Upper lobe of left lung (tissue), 6 donors: ENCODE results near the gene MYO5B. TPM values are rescaled to one million over a fixed set of nuclear protein-coding genes. Genes with fewer than 3 reads are reported as not detected.
"Not testable (repeated sequence)": the region's sequence is repeated elsewhere in the genome, so short reads cannot be mapped to it uniquely, and the experiment has no call there.

ENCODE experiments used
- ATAC-seq, 2 donors: fragments of 200-7000 bp; cut with Tn5 transposase; one replicate each; pipeline ENCODE4 v1.9.1; 2022; ENCODE audit warnings: mild to moderate bottlenecking in 2 of 2, moderate library complexity in 2 of 2; ENCODE audit not compliant: low FRiP score in 2 of 2
- DNase-seq, 2 donors: peaks; one replicate each; pipeline ENCODE4 v3.0.0-alpha.2; 2019 to 2020
- H3K27ac ChIP-seq, 4 donors: fragments of 200-600 bp; sonication (generic); one replicate each; pipeline ENCODE4 v1.5.1; 2016 to 2019
- H3K27me3 ChIP-seq, 4 donors: fragments of 200-600 bp; sonication (generic); one replicate each; pipeline ENCODE4 v1.5.1; 2017 to 2019
- H3K36me3 ChIP-seq, 4 donors: fragments of 200-600 bp; sonication (generic); one replicate each; pipeline ENCODE4 v1.5.1; 2016 to 2019
- H3K4me1 ChIP-seq, 4 donors: fragments of 200-600 bp; sonication (generic); one replicate each; pipeline ENCODE4 v1.5.1; 2018 to 2019
- H3K4me3 ChIP-seq, 4 donors: fragments of 200-600 bp; sonication (generic); one replicate each; pipeline ENCODE4 v1.5.1; 2017 to 2019; ENCODE audit warnings: mild to moderate bottlenecking in 2 of 4, moderate library complexity in 1 of 4
- H3K9me3 ChIP-seq, 4 donors: fragments of 200-600 bp; sonication (generic); one replicate each; pipeline ENCODE4 v1.5.1; 2018 to 2019
- EP300 ChIP-seq, 4 donors: sonication (generic); formaldehyde crosslinking; IDR thresholded peaks; one replicate each; pipeline ENCODE4 v1.5.1; 2017; ENCODE audit warnings: antibody characterized with exemption in 4 of 4, control low read depth in 2 of 4
- POLR2A ChIP-seq, 4 donors: fragments of 450-650 bp; IDR thresholded peaks; one replicate each; pipeline ENCODE4 v1.5.1; 2016 to 2017; ENCODE audit warnings: antibody characterized with exemption in 4 of 4, mild to moderate bottlenecking in 2 of 4
- POLR2AphosphoS5 ChIP-seq, 2 donors: sonication (generic); formaldehyde crosslinking; IDR thresholded peaks; one replicate each; pipeline ENCODE4 v1.5.1; 2017; ENCODE audit warnings: antibody characterized with exemption in 2 of 2
- WGBS, 2 donors: methylation state at CpG; one replicate each; pipeline ENCODE4 v1.1.5; 2017 to 2018; 5-methylcytosine and 5-hydroxymethylcytosine counted together
- small RNA-seq, 4 donors: library from RNA; depleted of rRNA; stranded (forward); fragments of <200 nt; gene quantifications; one replicate each; pipeline ENCODE3, GENCODE V24; 2016
- total RNA-seq, 6 donors: library from RNA; depleted of rRNA in 4 of 6; stranded (reverse); fragments of >200 nt in 4 of 6; gene quantifications; one replicate each; pipeline versions ENCODE4 v1.1.0 to v1.2.1, GENCODE V29; 2016 to 2021
- TF ChIP-seq, protein P1 (sequence below), 6 experiments: fragments of 450-650 bp in 4 of 6; fragments of 200-600 bp in 2 of 6; sonication (generic) in 2 of 6; IDR thresholded peaks; one replicate each; pipeline ENCODE4 v1.5.1; 2016 to 2019; ENCODE audit warnings: antibody characterized with exemption in 6 of 6
- donor health status: DM: no; HTN: no; CAD: no; lungs with moderate emphysema.
- donor health status: DM: no; HTN: yes; CAD: no; lungs with severe emphysema.

The MYO5B gene
- total RNA-seq, 6 donors from 2014 or later: 25.4 to 95.2 (median 49.6) TPM

DNA sequence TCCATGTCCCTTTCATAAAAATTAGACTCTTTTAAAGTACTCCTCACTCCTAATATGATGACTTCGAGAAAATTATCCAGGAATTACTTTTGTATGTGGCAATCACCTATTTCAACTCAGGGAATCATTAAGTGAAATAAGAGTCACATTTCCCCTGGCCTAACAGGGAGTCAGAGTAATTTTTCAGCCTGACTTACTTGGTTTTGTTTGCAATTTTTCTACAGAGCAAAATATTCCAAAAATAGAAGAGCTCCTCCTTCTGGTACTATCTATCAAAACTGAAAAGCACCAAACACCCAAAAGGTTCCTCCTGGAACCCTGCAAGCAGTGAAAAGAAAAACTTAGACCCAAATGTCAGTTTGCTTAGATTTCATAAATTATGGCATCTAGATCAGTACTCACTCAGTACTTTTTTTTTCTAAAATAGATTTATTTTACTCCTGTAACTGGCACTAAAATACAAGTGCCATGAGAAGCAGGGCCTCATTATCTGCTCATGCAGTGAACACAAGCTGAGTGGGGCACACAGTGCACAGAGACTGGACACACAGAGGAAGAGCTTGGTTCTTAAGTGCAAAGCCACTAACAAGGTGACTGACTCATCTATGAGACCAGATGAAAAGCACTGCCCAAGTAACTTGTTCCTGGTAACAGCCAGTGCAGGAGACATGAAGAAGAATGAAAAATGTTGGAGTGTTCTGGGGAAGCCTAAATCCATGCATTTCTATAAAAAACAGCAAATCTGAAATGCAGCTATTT is 410.3 kb downstream of the MYO5B start:
- no peak for TF ChIP-seq EP300 (IDR thresholded peaks at IDR 0.05)
- TF ChIP-seq, protein P1, sequence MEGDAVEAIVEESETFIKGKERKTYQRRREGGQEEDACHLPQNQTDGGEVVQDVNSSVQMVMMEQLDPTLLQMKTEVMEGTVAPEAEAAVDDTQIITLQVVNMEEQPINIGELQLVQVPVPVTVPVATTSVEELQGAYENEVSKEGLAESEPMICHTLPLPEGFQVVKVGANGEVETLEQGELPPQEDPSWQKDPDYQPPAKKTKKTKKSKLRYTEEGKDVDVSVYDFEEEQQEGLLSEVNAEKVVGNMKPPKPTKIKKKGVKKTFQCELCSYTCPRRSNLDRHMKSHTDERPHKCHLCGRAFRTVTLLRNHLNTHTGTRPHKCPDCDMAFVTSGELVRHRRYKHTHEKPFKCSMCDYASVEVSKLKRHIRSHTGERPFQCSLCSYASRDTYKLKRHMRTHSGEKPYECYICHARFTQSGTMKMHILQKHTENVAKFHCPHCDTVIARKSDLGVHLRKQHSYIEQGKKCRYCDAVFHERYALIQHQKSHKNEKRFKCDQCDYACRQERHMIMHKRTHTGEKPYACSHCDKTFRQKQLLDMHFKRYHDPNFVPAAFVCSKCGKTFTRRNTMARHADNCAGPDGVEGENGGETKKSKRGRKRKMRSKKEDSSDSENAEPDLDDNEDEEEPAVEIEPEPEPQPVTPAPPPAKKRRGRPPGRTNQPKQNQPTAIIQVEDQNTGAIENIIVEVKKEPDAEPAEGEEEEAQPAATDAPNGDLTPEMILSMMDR (IDR thresholded peaks at IDR 0.05): no peak
- no peak for TF ChIP-seq POLR2A (IDR thresholded peaks at IDR 0.05)
- TF ChIP-seq POLR2AphosphoS5 (IDR thresholded peaks at IDR 0.05): no peak
- Histone ChIP-seq H3K9me3 (no peaks in the 10 kb centered on the region), H3K27me3 (no peaks in the 10 kb centered on the region), H3K4me1 (no peaks in the 10 kb centered on the region), H3K36me3 (peaks cover 4 to 73% (median 19%) of the 10 kb centered on the region in 4 donors), H3K27ac (no peak overlapping the region), H3K4me3 (no peak overlapping the region)
- no peak for DNase-seq
- no peak for ATAC-seq
- 84 to 88% methylated on average over 1 of the region's 1 CpG for WGBS, 2 donors

GRCh38 chr18:49783631-49784030 is 411.3 kb downstream of the MYO5B start:
- 96 to 98% methylated on average over 3 of the region's 3 CpGs for WGBS, 2 donors

DNA sequence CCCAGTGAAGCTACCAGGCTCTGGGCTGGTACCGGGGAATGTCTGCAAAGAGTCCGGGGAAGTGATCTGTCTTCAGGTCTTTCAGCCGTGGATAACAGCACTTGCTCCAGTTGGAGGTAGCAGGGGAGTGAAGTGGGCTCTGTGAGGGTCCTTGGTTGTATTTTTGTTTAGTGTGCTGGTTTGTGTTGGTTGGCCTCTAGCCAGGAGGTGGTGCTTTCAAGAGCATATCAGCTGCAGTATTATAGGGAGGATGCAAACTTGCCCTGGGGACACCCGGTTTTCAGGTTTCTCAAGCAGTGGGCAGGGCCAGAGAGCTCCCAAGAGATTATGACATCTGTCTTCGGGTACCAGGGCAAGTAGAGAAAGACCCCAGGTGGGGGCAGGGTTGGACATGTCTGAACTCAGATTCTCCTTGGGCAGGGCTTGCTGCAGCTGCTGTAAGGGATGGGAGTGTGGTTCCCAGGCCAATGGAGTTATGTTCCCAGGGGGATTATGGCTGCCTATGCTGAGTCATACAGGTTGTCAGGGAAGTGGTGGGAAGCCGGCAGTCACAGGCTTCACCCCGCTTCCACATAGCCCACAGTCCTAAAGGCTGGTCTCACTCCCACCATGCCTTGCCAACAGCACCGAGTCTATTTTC is 416.0 kb downstream of the MYO5B start:
- no peaks in the 10 kb centered on the region for H3K9me3 ChIP-seq
- H3K4me3 ChIP-seq: no peak overlapping the region
- DNase-seq (no peak), ATAC-seq (no peak)
- H3K27ac ChIP-seq: no peak overlapping the region
- TF ChIP-seq POLR2A (IDR thresholded peaks at IDR 0.05): no peak
- no peak for TF ChIP-seq EP300 (IDR thresholded peaks at IDR 0.05)
- no peak for TF ChIP-seq POLR2AphosphoS5 (IDR thresholded peaks at IDR 0.05)
- TF ChIP-seq, protein P1 (IDR thresholded peaks at IDR 0.05): no peak
- 85 to 90% methylated on average over 6 to 8 of the region's 8 CpGs for WGBS, 2 donors
- no peaks in the 10 kb centered on the region for H3K27me3 ChIP-seq
- no peaks in the 10 kb centered on the region for H3K4me1 ChIP-seq
- H3K36me3 ChIP-seq: peaks cover 0 to 46% (median 13%) of the 10 kb centered on the region in 4 donors

More at GRCh38 chr18:49783631-49784030, 411.3 kb downstream of the MYO5B start:
- not testable (repeated sequence) for ATAC-seq, H3K4me3 ChIP-seq, H3K4me1 ChIP-seq, H3K27me3 ChIP-seq, DNase-seq, H3K9me3 ChIP-seq, H3K27ac ChIP-seq
- peaks cover 4 to 83% (median 16%) of the 10 kb centered on the region in 4 donors for H3K36me3 ChIP-seq

Small RNA genes within 50 kb of the gene (small RNA-seq; reads per million reads assigned to genes)
- gene RF00019 (0 reads per million in 4 donors), gene RF00283 (0 reads per million in 4 donors), gene RN7SL310P (0 reads per million in 4 donors), gene RNA5SP457 (0 reads per million in 4 donors), gene SCARNA17 (0 reads per million in 4 donors)

Other genes starting within 250 kb of the MYO5B start
- gene CFAP53, start 71.3 kb upstream of the MYO5B start, total RNA-seq: 10 to 100 TPM in 1 of 6 donors, 1 to 10 TPM in 4, under 1 TPM in 1; 0.34 to 13.6 (median 2.0) TPM
- 100 to 1,000 TPM in 1 of 6 donors, 10 to 100 TPM in 5; 57.6 to 150 (median 72.9) TPM for gene MBD1, start 86.4 kb upstream of the MYO5B start, total RNA-seq
- gene CXXC1, start 92.5 kb upstream of the MYO5B start, total RNA-seq: 100 to 1,000 TPM in 1 of 6 donors, 10 to 100 TPM in 5; 49.6 to 247 (median 85.4) TPM
- gene SKA1, start 179.9 kb upstream of the MYO5B start, total RNA-seq: 1 to 10 TPM in 2 of 6 donors, under 1 TPM in 2, not detected in 2; 0.46 to 2.5 (median 1.1) TPM